Colon (tissue), 2 donors: ENCODE results near the gene CCDC60.

Experiments used
- FAIRE-seq: peaks from 2 replicates; lab custom pipeline; 2012; peaks lifted over from hg19 to GRCh38; lab: Jason Lieb, UNC
- donor health status: control.
- donor health status: control.

Gene CCDC60

DNA sequence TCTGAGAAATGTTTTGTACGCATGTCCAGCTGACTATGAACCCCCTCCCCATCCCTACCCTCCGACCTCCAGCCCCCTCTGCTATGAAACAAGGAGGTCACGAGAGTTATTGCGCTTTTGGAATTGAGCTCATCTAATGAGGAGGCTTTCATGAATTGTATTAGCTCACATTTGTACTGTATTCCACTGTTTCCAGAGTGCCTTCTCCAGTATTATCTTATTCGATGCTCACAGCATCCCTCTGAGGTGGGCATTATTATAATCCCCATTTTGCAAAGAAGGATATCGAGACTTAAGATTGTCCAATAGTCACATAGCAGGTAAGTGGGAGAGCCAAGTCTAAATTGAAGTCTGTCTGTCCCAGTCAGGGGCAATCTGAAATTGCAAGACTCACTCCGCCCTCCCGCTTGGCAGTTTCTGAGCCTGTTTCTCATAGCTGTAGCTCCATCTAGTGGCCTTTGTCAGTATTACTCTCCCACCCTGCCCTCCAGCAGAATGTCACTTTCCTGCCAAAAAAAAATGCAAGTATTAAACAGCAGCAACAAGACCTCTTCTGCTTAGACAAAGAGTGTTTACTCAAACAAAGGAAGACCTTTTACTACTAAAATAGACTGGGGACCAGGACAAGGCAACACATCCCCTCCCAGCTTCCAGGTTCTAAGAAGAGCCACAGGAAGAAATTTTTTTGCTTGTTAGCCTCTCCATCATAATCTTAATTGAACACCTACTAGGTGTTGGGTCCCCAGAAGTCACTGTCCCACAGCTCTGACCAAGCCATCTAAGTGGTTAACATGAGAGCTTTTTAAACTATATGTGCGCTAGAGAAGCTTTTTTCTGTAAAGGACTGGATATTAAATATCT is 210.5 kb downstream of the CCDC60 start:
- FAIRE-seq, result no peak

DNA sequence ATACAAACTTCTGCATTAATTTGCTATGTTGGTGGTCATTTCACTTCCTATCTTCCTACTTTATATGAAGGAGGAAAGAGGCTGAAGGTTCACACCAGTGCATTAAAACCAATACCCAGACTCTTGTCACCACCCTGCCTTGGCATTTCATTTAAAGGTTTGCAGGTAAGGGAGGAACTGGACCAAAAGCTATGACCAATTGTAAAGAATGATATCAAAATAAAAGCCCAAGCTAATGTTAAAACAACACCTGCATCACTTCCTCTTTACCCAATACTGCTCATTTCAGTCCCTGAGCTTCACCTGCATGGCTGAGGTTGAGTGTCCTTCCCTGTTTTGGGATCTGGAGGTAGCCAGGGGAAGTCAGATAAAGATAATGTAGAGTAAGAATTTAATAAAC is 211.8 kb downstream of the CCDC60 start:
- no peak for FAIRE-seq

DNA sequence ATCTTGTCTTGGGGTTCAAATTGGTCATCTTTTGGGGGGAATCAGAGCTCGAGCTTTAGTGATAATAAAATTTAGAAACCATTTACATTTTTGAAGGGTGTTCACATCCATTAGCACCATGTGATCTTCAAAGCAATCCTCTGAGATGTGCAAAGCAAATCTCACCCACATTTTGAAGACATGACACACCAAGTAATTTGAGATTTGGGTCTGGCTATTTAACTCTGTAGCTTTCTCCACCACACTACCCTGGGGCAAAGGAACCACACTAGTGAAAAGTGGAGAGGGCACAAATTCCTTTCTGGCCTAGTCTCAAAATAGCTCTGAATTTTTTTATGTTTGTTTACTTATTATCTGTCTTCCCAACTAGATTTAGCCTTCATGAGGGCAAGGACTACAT is 212.5 kb downstream of the CCDC60 start:
- no peak for FAIRE-seq

DNA sequence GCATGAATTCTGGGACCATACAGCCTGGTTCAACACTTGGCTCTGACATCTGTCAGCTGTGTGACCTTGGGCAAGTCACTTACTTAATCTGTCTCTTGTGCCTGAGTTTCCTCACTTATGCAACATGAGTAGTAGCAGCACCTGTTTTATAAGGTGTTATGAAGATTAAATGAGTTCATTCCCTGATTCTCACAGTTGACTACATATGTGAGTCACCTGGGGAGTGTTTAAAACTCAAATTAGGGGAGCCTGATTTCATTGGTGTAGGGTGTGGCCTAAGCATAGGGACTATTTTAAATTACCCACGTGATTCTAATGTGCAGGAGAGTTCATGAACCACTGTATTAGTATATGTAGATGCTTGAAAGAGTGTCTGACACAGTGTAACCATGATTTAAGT is 222.3 kb downstream of the CCDC60 start:
- no peak for FAIRE-seq

DNA sequence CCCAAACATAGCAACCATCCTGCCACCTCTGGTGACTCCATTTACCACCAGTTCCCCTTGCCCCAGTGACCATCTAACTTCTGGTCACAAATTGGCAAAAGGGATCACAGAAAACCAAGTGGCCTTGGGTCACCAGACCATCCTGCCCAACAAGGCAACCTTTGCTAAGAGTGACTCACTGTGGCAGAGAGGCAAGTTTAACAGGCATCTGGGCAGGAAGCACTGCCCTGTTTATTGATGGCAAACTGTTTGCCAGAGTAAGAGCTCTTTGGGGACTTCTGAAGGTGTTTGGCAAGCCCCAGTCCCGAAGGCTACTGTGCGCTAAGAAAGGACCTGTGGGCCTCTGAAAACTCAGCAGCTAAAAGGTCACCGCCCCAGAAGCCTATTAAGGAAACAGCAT is 230.9 kb downstream of the CCDC60 start:
- no peak for FAIRE-seq

DNA sequence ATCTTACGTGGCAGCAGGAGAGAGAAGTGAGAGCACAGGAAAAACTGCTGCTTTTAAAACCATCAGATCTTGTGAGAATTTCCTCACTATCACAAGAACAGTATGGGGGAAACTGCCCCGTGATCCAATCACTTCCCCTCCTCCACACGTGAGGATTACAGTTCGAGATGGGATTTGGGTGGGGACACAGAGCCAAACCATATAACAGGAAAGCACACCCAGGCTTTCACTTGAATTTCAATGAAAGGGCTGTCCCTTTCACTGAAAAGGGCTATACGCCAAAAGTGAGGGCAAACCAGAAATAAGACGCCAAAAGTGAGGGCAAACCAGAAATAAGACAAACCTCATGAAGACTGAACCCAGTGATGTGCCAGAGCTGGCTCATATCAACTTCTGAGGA is 236.2 kb downstream of the CCDC60 start:
- FAIRE-seq, result no peak

DNA sequence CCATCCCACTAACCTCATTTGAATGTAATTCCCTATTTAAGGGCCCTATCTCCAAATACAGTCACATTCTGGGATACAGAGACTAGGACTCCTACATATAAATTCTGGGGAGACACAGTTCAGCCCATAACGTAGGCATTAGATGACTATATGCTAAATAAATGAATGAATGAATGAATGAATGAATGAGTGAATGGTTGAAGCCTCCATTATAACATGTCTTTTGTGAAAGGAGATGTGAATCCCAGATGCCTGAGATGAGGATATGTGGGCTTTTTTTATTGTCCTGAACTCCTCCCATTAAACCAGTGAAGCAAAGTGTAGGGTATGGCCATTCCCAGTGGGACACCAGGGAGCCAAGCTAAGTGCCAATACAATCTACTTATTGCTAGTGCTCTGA is 238.6 kb downstream of the CCDC60 start:
- no peak for FAIRE-seq

DNA sequence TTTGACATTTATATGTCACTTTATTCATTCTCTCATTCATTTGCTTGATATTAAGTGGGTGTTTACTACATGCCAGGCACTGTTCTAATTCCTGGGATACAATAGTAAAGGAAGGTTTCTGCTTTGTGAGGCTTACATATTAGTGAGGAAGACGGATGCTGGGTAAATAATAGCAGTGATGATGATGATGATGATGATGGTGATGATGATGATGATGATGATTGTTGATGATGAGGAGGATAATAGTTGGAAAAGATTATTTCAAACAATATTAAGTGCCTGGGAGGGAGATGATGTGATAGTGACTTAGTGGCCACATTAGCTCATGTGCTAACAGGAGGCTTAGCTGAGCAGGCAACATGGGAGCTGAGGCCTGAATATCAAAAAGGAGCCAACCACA is 239.7 kb downstream of the CCDC60 start:
- no peak for FAIRE-seq

DNA sequence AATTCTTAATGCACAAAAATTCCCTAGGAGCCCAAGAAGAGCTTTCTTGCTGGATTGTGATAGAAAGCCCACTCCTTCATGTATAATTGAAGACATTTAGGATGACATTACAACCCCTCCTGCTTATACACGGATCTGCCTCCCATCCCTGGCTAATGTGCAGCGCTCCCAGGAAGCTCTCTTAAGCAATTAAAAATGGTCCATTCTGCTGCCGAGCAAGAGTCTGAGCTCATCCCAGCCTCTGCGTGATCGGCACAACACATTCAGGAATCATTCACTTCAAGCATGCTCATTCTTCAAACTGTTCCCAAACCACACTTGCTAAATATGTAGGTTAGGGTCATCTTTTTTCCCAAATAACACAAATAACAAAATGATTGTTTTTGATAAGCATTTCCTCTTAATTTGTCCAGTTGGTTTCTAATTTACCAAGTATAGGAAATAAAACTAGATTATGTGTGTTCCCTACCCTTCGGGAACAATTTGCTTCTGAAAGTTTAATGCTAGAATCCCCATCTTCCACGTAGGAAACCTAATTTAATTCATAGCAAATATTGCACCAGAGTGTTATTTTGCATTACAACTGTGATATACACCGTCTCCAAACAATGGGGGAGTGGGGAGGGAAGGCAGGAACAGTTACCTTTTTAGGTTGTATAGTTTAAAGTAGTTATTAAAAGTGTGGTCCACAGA is 241.7 kb downstream of the CCDC60 start:
- no peak for FAIRE-seq

DNA sequence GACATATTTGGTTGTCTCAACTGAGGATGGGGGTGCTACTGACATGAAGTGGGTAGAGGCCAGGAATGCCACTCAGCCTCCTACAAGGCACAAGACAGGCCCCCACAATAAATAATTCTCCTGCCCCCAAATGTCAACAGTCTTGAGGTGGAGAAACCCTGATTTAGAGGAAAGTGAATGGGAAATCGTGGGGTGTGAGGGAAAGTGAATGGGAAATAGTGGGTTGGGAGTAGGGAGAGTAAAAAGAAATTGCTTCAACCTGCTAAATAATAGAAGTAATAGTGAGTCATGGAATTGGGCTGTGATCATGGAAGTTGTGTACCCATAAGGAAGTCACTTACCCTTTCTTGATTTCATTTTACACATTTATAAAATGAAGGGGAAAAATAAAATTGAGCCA is 242.4 kb downstream of the CCDC60 start:
- FAIRE-seq, result no peak

DNA sequence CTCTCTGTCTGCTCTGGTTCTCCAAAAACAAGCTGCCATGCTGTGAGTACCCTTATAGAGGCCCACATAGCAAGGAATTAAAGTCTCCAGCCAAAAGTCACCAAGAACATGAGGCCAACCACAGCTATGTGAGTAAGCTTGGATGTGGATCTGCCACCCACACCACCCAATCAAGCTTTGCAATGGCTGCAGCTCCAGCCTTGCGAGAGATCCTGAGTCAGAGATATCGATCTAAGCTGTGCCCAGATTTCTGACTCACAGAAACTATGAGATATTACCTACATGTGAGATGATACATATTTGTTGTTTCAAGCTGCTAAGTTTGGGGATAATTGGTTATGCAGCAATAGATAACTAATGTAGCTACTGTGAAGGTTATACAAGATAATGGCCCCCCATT is 243.6 kb downstream of the CCDC60 start:
- no peak for FAIRE-seq

DNA sequence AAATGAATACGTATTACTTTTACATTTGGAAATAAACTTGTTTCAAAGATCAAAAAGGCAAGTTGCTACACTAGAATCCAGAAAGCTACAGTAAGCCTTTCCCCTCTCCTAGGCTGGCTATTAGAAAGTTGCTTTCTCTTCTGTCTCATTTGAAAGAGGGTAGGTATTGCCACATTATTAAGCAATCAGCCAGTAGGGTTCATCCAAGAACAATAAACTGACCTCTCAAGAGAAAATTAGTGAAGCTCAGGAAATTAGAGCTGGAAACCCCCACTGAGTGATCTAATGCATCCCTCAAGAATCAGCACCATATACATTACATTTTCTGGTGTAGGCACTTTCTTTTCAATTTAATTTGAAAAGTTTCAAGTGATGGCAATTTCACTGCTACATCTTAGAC is 254.6 kb downstream of the CCDC60 start:
- FAIRE-seq, result no peak

DNA sequence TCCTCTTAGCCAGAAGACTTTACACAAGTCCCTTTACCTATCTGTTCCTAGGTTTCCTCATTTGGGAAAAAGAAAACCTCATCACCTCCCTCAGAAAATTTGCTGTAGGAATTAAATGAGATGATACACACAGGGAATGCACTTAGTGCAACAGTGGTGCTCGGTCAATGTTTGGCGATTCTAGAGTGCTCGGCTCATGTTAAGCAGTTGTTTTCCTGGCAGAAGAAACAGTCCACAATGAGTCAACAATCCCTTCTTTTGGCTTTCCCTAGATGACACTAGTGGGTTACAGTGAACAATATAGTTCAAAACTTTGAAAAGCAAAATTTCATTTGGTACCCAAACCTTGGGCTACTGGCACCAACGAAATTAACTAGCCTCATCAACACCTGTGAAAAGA is 255.1 kb downstream of the CCDC60 start:
- no peak for FAIRE-seq
